Liver (tissue), 3 donors: ENCODE results near the gene DST.

Source experiments
- EGR1 ChIP-seq, 2 donors: IDR thresholded peaks; 2 replicates each; pipeline ENCODE4 v1.6.1; 2016 to 2018; ENCODE audit warnings: antibody characterized with exemption in 2 of 2, low read depth in 2 of 2
- FOXA1 ChIP-seq: IDR thresholded peaks from 2 replicates; pipeline ENCODE4 v1.6.1; 2016; ENCODE audit warnings: antibody characterized with exemption
- GABPA ChIP-seq, 2 donors: IDR thresholded peaks in 1 of 2; conservative IDR thresholded peaks in 1 of 2; 2 replicates each; pipeline ENCODE4 v1.6.1; 2016; ENCODE audit warnings: antibody characterized with exemption in 2 of 2, mild to moderate bottlenecking in 1 of 2, moderate library complexity in 1 of 2
- HNF4A ChIP-seq, 2 donors: conservative IDR thresholded peaks; 2 replicates each; pipeline ENCODE4 v1.6.1; 2016; ENCODE audit warnings: antibody characterized with exemption in 2 of 2, mild to moderate bottlenecking in 2 of 2
- JUND ChIP-seq, 2 donors: IDR thresholded peaks; 2 replicates each; pipeline ENCODE4 v1.6.1; 2016; ENCODE audit warnings: antibody characterized with exemption in 2 of 2
- RAD21 ChIP-seq, 2 donors: IDR thresholded peaks; 2 replicates each; pipeline ENCODE4 v1.6.1; 2016; ENCODE audit warnings: antibody characterized with exemption in 2 of 2, mild to moderate bottlenecking in 2 of 2
- SP1 ChIP-seq: IDR thresholded peaks from 2 replicates; pipeline ENCODE4 v1.6.1; 2018; ENCODE audit warnings: antibody characterized with exemption, mild to moderate bottlenecking
- TAF1 ChIP-seq: conservative IDR thresholded peaks from 2 replicates; pipeline ENCODE4 v1.6.1; 2016; ENCODE audit warnings: antibody characterized with exemption, mild to moderate bottlenecking
- YY1 ChIP-seq: IDR thresholded peaks from 2 replicates; pipeline ENCODE4 v1.6.1; 2016; ENCODE audit warnings: antibody characterized with exemption, mild to moderate bottlenecking
- TF ChIP-seq, protein P1 (sequence below): fragments of 150-350 bp; IDR thresholded peaks from 2 replicates; pipeline ENCODE4 v1.5.1; 2017; ENCODE audit warnings: improper control_type of control experiment, low read depth, low read length; ENCODE audit not compliant: missing input control
- TF ChIP-seq, protein P2 (sequence below): IDR thresholded peaks from 2 replicates; pipeline ENCODE4 v1.6.1; 2016; ENCODE audit warnings: antibody characterized with exemption
- TF ChIP-seq, protein P3 (sequence below): IDR thresholded peaks from 2 replicates; pipeline ENCODE4 v1.6.1; 2016; ENCODE audit warnings: antibody characterized with exemption
- TF ChIP-seq, protein P4 (sequence below): IDR thresholded peaks from 2 replicates; pipeline ENCODE4 v1.6.1; 2016; ENCODE audit warnings: antibody characterized with exemption
- TF ChIP-seq, protein P5 (sequence below): IDR thresholded peaks from 2 replicates; pipeline ENCODE4 v1.6.1; 2016; ENCODE audit warnings: antibody characterized with exemption, mild to moderate bottlenecking
- donor health status: healthy.
- donor health status: healthy.

DNA sequence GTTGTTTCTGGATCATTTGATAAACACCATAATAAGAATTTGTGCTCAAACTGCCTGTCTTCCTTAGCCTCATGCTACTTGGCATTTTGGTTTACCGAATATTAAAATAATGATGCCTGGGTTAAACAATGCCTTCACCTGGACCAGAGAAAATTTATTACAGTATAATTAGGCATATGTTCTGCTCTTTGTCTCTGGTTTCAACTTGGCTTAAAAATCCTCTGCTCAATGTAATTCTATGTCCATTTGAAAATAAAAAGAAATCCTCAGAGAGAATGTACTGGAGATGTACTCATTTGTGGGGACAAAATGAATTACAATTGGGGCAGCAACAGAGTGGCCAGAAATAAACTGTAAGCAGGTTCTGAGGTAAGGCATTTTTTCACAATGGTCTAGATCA lies 95.0 kb downstream of the DST start:
- TF ChIP-seq, protein P1, sequence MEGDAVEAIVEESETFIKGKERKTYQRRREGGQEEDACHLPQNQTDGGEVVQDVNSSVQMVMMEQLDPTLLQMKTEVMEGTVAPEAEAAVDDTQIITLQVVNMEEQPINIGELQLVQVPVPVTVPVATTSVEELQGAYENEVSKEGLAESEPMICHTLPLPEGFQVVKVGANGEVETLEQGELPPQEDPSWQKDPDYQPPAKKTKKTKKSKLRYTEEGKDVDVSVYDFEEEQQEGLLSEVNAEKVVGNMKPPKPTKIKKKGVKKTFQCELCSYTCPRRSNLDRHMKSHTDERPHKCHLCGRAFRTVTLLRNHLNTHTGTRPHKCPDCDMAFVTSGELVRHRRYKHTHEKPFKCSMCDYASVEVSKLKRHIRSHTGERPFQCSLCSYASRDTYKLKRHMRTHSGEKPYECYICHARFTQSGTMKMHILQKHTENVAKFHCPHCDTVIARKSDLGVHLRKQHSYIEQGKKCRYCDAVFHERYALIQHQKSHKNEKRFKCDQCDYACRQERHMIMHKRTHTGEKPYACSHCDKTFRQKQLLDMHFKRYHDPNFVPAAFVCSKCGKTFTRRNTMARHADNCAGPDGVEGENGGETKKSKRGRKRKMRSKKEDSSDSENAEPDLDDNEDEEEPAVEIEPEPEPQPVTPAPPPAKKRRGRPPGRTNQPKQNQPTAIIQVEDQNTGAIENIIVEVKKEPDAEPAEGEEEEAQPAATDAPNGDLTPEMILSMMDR, result no peak
- TF ChIP-seq JUND (IDR thresholded peaks at IDR 0.05) (no peak), GABPA (IDR thresholded peaks at IDR 0.05 in 1 of 2, conservative IDR thresholded peaks at IDR 0.05 in 1 of 2) (no peak), TAF1 (no peak), FOXA1 (no peak), YY1 (no peak), SP1 (no peak), HNF4A (conservative IDR thresholded peaks at IDR 0.05) (no peak), RAD21 (IDR thresholded peaks at IDR 0.05) (no peak), EGR1 (IDR thresholded peaks at IDR 0.05; ENCODE audit: low read depth in 2 of 2) (no peak)
- TF ChIP-seq, protein P2, sequence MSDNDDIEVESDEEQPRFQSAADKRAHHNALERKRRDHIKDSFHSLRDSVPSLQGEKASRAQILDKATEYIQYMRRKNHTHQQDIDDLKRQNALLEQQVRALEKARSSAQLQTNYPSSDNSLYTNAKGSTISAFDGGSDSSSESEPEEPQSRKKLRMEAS, result no peak
- TF ChIP-seq, protein P3, sequence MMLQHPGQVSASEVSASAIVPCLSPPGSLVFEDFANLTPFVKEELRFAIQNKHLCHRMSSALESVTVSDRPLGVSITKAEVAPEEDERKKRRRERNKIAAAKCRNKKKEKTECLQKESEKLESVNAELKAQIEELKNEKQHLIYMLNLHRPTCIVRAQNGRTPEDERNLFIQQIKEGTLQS, result no peak
- TF ChIP-seq, protein P4, sequence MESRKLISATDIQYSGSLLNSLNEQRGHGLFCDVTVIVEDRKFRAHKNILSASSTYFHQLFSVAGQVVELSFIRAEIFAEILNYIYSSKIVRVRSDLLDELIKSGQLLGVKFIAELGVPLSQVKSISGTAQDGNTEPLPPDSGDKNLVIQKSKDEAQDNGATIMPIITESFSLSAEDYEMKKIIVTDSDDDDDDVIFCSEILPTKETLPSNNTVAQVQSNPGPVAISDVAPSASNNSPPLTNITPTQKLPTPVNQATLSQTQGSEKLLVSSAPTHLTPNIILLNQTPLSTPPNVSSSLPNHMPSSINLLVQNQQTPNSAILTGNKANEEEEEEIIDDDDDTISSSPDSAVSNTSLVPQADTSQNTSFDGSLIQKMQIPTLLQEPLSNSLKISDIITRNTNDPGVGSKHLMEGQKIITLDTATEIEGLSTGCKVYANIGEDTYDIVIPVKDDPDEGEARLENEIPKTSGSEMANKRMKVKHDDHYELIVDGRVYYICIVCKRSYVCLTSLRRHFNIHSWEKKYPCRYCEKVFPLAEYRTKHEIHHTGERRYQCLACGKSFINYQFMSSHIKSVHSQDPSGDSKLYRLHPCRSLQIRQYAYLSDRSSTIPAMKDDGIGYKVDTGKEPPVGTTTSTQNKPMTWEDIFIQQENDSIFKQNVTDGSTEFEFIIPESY, result no peak
- TF ChIP-seq, protein P5, sequence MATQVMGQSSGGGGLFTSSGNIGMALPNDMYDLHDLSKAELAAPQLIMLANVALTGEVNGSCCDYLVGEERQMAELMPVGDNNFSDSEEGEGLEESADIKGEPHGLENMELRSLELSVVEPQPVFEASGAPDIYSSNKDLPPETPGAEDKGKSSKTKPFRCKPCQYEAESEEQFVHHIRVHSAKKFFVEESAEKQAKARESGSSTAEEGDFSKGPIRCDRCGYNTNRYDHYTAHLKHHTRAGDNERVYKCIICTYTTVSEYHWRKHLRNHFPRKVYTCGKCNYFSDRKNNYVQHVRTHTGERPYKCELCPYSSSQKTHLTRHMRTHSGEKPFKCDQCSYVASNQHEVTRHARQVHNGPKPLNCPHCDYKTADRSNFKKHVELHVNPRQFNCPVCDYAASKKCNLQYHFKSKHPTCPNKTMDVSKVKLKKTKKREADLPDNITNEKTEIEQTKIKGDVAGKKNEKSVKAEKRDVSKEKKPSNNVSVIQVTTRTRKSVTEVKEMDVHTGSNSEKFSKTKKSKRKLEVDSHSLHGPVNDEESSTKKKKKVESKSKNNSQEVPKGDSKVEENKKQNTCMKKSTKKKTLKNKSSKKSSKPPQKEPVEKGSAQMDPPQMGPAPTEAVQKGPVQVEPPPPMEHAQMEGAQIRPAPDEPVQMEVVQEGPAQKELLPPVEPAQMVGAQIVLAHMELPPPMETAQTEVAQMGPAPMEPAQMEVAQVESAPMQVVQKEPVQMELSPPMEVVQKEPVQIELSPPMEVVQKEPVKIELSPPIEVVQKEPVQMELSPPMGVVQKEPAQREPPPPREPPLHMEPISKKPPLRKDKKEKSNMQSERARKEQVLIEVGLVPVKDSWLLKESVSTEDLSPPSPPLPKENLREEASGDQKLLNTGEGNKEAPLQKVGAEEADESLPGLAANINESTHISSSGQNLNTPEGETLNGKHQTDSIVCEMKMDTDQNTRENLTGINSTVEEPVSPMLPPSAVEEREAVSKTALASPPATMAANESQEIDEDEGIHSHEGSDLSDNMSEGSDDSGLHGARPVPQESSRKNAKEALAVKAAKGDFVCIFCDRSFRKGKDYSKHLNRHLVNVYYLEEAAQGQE, result no peak
